Neutrophil (primary cell): Measurements from ENCODE around the gene FTCD.
"Not testable (repeated sequence)": the region's sequence is repeated elsewhere in the genome, so short reads cannot be mapped to it uniquely, and the experiment has no call there.

Source experiments
- H3K27ac ChIP-seq: fragments of 200-600 bp; sonication (generic); 2 replicates; pipeline ENCODE4 v1.5.1; 2016; ENCODE audit warnings: mild to moderate bottlenecking, moderate library complexity
- H3K27me3 ChIP-seq: fragments of 200-600 bp; sonication (generic); 2 replicates; pipeline ENCODE4 v1.6.0; 2016; ENCODE audit warnings: mild to moderate bottlenecking
- H3K36me3 ChIP-seq: fragments of 200-600 bp; sonication (generic); 2 replicates; pipeline ENCODE4 v1.5.1; 2017
- H3K4me1 ChIP-seq, 2 experiments: fragments of 200-600 bp in 1 of 2; sonication (generic) in 1 of 2; 1 replicate in 1 of 2; 2 replicates in 1 of 2; pipeline versions ENCODE4 v1.5.1 to v1.6.1; 2013 to 2016; ENCODE audit warnings: low read depth in 1 of 2, low read length in 1 of 2, mild to moderate bottlenecking in 1 of 2, moderate library complexity in 1 of 2; ENCODE audit not compliant: control insufficient read depth in 1 of 2, insufficient read depth in 1 of 2
- H3K4me3 ChIP-seq, 2 experiments: fragments of 200-600 bp in 1 of 2; sonication (generic) in 1 of 2; 1 replicate in 1 of 2; 2 replicates in 1 of 2; pipeline ENCODE4 v1.5.1; 2013 to 2016; ENCODE audit warnings: low read depth in 1 of 2, low read length in 1 of 2, mild to moderate bottlenecking in 1 of 2, moderate library complexity in 1 of 2
- H3K9me3 ChIP-seq: fragments of 200-600 bp; sonication (generic); 2 replicates; pipeline ENCODE4 v1.5.1; 2016
- TF ChIP-seq, protein P1 (sequence below): fragments of 200-600 bp; sonication (generic); IDR thresholded peaks from 2 replicates; pipeline ENCODE4 v1.5.1; 2016; ENCODE audit warnings: antibody characterized with exemption

The FTCD gene

DNA sequence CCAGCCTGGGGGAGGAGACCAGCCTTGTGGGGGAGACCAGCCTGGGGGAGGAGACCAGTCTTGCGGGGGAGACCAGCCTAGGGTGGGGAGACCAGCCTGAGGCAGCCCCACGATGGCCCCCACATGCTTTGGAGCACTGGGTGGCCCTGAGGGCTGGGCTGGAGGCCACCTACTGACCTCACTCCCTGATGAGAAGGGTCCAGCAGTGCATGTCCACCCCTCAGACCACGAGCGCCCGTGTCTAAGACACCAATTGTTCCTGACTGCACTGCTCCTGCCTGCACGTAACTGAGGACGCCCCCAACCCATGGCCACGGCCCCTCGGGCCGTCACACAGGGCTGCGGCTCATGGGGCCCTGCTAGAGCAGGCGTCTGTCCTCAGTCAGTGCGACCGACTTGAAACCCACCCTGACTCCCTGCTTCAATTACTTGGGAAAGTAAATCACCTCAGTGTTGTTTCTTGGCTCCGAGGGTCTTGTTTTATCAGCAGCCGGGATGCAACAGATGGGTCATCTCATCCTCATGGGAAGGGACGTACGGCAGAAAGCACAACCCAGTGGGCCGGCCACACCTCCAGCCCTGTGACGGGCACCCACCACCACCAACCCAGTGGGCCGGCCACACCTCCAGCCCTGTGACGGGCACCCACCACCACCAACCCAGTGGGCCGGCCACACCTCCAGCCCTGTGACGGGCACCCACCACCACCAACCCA lies 28.7 kb upstream of the FTCD start, which contains the start of gene SPATC1L:
SPATC1L (minus strand) TSS at position 550 of the 715 bp plus-strand sequence. CDS start 1,643 bp downstream, outside the sequence.
- H3K27me3 ChIP-seq = no peaks in the 10 kb centered on the region
- no peaks in the 10 kb centered on the region for H3K36me3 ChIP-seq
- peak within 1 kb of the TSS; percentile 62 to 79 for H3K4me3 ChIP-seq
- peaks cover 16% of the 10 kb centered on the region in 2 experiments for H3K4me1 ChIP-seq
- no peaks in the 10 kb centered on the region for H3K9me3 ChIP-seq
- peak within 1 kb of the TSS; percentile 89 for H3K27ac ChIP-seq
- TF ChIP-seq, protein P1, sequence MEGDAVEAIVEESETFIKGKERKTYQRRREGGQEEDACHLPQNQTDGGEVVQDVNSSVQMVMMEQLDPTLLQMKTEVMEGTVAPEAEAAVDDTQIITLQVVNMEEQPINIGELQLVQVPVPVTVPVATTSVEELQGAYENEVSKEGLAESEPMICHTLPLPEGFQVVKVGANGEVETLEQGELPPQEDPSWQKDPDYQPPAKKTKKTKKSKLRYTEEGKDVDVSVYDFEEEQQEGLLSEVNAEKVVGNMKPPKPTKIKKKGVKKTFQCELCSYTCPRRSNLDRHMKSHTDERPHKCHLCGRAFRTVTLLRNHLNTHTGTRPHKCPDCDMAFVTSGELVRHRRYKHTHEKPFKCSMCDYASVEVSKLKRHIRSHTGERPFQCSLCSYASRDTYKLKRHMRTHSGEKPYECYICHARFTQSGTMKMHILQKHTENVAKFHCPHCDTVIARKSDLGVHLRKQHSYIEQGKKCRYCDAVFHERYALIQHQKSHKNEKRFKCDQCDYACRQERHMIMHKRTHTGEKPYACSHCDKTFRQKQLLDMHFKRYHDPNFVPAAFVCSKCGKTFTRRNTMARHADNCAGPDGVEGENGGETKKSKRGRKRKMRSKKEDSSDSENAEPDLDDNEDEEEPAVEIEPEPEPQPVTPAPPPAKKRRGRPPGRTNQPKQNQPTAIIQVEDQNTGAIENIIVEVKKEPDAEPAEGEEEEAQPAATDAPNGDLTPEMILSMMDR = no peak

DNA sequence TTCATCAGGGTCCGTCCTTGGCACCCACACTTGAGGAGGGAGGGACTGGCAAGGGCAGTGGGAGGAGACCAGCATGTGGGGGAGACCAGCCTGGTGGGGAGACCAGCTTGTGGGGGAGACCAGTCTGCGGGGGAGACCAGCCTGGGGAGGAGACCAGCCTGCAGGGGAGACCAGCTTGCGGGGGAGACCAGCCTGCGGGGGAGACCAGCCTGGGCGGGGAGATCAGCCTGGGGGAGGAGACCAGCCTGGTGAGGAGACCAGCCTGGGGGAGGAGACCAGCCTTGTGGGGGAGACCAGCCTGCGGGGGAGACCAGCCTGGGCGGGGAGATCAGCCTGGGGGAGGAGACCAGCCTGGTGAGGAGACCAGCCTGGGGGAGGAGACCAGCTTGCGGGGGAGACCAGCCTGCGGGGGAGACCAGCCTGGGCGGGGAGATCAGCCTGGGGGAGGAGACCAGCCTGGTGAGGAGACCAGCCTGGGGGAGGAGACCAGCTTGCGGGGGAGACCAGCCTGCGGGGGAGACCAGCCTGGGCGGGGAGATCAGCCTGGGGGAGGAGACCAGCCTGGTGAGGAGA lies 28.0 kb upstream of the FTCD start:
- H3K4me3 ChIP-seq, H3K27ac ChIP-seq: not testable (repeated sequence)

DNA sequence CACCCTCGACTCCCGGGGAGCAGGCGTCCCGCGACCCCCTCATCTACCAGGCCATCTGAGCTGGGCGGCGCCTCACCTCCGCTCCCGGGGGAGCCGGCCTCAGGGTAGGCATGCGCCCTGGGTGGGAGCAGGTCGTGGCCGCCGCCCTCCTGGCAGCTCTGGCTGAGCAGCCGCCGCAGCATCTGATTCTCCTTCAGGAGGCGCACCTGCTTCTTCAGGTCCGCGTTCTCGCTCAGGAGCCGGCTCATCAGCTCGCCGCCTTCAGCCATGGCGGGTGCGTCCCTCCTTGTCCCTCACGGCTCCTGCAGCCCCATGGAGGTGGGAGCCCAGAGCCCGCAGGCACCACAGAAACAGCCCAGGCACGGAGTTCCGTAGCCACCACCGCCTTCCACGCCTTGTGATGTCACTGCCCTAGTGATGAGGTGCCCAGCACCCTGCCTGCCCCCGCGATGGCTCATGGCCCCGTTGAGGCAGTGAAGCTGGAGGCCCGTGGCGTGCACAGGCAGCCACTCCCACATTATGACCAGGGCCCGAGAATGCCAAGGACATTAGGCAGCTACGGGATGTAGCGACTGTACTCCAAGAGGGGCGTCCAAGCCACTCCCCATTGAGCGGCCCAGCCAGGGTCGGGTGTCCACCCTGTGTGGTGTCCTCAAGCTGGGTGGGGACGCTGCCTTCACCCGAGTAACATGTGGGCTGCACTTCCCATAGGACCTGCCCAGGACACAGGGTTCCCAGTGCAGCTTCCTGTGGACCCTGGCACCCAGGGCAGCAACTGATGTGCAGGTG lies 27.4 kb upstream of the FTCD start:
- Histone ChIP-seq H3K4me3 (no peak overlapping the region), H3K4me1 (peaks cover 16% of the 10 kb centered on the region in 2 experiments), H3K9me3 (no peaks in the 10 kb centered on the region), H3K27ac (no peak overlapping the region), H3K27me3 (no peaks in the 10 kb centered on the region), H3K36me3 (no peaks in the 10 kb centered on the region)
- TF ChIP-seq, protein P1 = no peak

More for the DNA sequence above, 28.0 kb upstream of the FTCD start:
- H3K4me1 ChIP-seq = peaks cover 16% of the 10 kb centered on the region in 2 experiments
- H3K9me3 ChIP-seq, H3K36me3 ChIP-seq, H3K27me3 ChIP-seq: not testable (repeated sequence)

DNA sequence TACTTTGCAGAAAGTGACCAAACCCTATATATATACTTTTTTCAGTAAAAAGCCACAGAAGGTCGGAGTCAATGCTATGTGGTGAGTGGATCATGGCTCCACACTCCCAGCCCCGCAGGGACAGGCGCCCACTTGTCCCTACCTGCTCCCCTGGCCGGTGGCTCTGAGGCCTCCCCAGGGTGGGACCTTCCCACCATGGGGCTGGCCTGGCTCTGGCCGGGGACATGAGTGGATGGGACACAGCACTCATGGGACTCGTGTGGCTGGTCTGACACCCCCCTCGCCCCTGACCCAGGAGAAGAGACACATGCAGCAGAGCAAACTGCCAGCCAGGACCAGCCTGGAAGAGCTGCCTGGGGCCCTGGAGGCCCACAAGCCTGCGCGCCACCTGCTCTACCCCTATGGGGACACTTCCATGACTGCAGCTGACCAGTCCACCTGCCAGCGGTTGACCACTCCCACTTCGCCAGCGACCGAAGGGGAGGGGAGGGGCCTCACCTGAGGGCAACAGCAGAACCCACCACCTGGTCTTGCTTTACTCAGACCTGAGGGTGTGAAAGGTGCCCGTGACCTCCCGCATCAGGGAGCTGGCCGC lies 26.7 kb upstream of the FTCD start:
- Histone ChIP-seq H3K4me1 (peaks cover 16% of the 10 kb centered on the region in 2 experiments), H3K4me3 (no peak overlapping the region), H3K27me3 (no peaks in the 10 kb centered on the region), H3K9me3 (no peaks in the 10 kb centered on the region), H3K27ac (no peak overlapping the region), H3K36me3 (no peaks in the 10 kb centered on the region)
- TF ChIP-seq, protein P1 = no peak

DNA sequence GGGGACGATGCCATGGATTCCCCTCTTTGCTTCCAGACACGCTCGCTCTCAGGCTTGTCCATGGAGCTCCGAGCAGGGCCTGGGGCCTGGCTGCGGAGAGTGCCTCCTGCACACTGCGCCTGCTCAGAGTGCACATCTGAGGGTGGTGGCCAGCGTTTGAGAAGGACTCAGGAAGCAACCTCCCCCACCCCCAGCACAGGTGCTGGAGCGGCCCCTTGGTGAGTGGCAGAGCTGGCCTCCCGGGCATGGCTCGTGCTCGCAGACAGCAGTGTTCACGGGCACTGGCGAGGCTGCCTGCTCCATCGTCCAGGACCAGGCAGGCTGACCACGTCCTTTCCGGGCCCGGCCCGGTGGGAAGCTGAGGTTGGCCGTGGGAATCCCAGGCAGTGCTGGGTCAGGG lies 26.1 kb upstream of the FTCD start:
- H3K4me1 ChIP-seq = peaks cover 16% of the 10 kb centered on the region in 2 experiments
- no peaks in the 10 kb centered on the region for H3K9me3 ChIP-seq
- H3K27me3 ChIP-seq = no peaks in the 10 kb centered on the region
- TF ChIP-seq, protein P1 = no peak
- no peak overlapping the region for H3K27ac ChIP-seq
- no peaks in the 10 kb centered on the region for H3K36me3 ChIP-seq
- no peak overlapping the region for H3K4me3 ChIP-seq
